Osteoblast (primary cell): Measurements from ENCODE around the gene DMGDH. TPM values are rescaled to one million over a fixed set of nuclear protein-coding genes. Genes with fewer than 3 reads are reported as not detected.

Experiments used
- DNase-seq: peaks from one replicate; pipeline ENCODE4 v3.0.0; 2011; ENCODE audit warnings: low spot score, mixed read lengths; ENCODE audit not compliant: insufficient read length; ENCODE audit errors: missing footprints
- H2AFZ ChIP-seq: 2 replicates; pipeline ENCODE4 v1.6.0; 2011; ENCODE audit warnings: mild to moderate bottlenecking, low read length
- H3K27ac ChIP-seq: 2 replicates; pipeline ENCODE4 v1.5.1; 2011; ENCODE audit warnings: mild to moderate bottlenecking, low read depth, low read length, moderate library complexity
- H3K27me3 ChIP-seq: 2 replicates; pipeline ENCODE4 v1.6.0; 2012; ENCODE audit warnings: mild to moderate bottlenecking, control low read depth, inconsistent platforms, low read length, moderate library complexity; ENCODE audit not compliant: insufficient read depth
- H3K36me3 ChIP-seq: 2 replicates; pipeline ENCODE4 v1.5.1; 2011; ENCODE audit warnings: mild to moderate bottlenecking, low read length, control low read depth, moderate library complexity; ENCODE audit not compliant: insufficient read depth
- H3K4me1 ChIP-seq: 2 replicates; pipeline ENCODE4 v1.5.1; 2011; ENCODE audit warnings: mild to moderate bottlenecking, low read length, control low read depth, moderate library complexity; ENCODE audit not compliant: insufficient read depth
- H3K4me2 ChIP-seq: 2 replicates; pipeline ENCODE4 v1.6.0; 2011; ENCODE audit warnings: mild to moderate bottlenecking, low read length; ENCODE audit not compliant: insufficient read depth
- H3K4me3 ChIP-seq: fragments of 200-600 bp; sonication (generic); 3 replicates; pipeline ENCODE4 v1.5.1; 2012; ENCODE audit warnings: mild to moderate bottlenecking, low read length, inconsistent platforms; ENCODE audit not compliant: insufficient read depth
- H3K79me2 ChIP-seq: 2 replicates; pipeline ENCODE4 v1.6.0; 2012; ENCODE audit warnings: mild to moderate bottlenecking, low read length, control low read depth, inconsistent platforms; ENCODE audit not compliant: insufficient read depth
- H3K9me3 ChIP-seq: 2 replicates; pipeline ENCODE4 v1.5.1; 2011; ENCODE audit warnings: low read depth, low read length, control low read depth
- H4K20me1 ChIP-seq: 2 replicates; pipeline ENCODE4 v1.6.0; 2012; ENCODE audit warnings: mild to moderate bottlenecking, low read length, control low read depth; ENCODE audit not compliant: insufficient read depth
- CTCF ChIP-seq: IDR thresholded peaks from 2 replicates; pipeline ENCODE4 v1.5.1; 2011; ENCODE audit warnings: mild to moderate bottlenecking, low read depth, low read length, moderate library complexity; ENCODE audit errors: extremely low read depth
- total RNA-seq: library from RNA; depleted of rRNA; stranded (reverse); fragments of >200 nt; gene quantifications from 2 replicates; pipeline ENCODE4 v1.2.3, GENCODE V29; 2012

The DMGDH gene
- total RNA-seq, 1 donor = 7.2 TPM

- Histone ChIP-seq H3K9me3 (no peaks in the 10 kb centered on the region), H4K20me1 (no peaks in the 10 kb centered on the region), H3K4me1 (peaks cover 25% of the 10 kb centered on the region), H3K4me3 (no peak overlapping the region), H3K27me3 (peaks cover 5% of the 10 kb centered on the region), H3K27ac (no peak overlapping the region), H2AFZ (peak overlapping the region; percentile 95), H3K36me3 (no peaks in the 10 kb centered on the region), H3K79me2 (no peaks in the 10 kb centered on the region), H3K4me2 (no peak overlapping the region)
- no peak for DNase-seq
- TF ChIP-seq CTCF = no peak
These were observed 47.7 kb downstream of the DMGDH start for GRCh38 chr5:79021753-79022152.

GRCh38 chr5:79020861-79021561, 48.5 kb downstream of the DMGDH start:
- Histone ChIP-seq H3K4me2 (peak overlapping the region; percentile 86), H3K79me2 (no peaks in the 10 kb centered on the region), H2AFZ (peak overlapping the region; percentile 95), H3K27ac (peak overlapping the region; percentile 82), H3K4me3 (peak overlapping the region; percentile 63), H3K9me3 (no peaks in the 10 kb centered on the region), H4K20me1 (no peaks in the 10 kb centered on the region), H3K4me1 (peaks cover 25% of the 10 kb centered on the region), H3K27me3 (no peaks in the 10 kb centered on the region), H3K36me3 (no peaks in the 10 kb centered on the region)
- no peak for DNase-seq
- TF ChIP-seq CTCF = peak; percentile 95

GRCh38 chr5:79014631-79015030, 54.8 kb downstream of the DMGDH start:
- no peak for DNase-seq
- Histone ChIP-seq H4K20me1 (no peaks in the 10 kb centered on the region), H3K4me2 (no peak overlapping the region), H3K79me2 (no peaks in the 10 kb centered on the region), H3K36me3 (no peaks in the 10 kb centered on the region), H3K4me3 (no peak overlapping the region), H2AFZ (no peak overlapping the region), H3K27ac (no peak overlapping the region), H3K27me3 (no peaks in the 10 kb centered on the region), H3K9me3 (peaks cover 2% of the 10 kb centered on the region), H3K4me1 (peaks cover 17% of the 10 kb centered on the region)
- no peak for TF ChIP-seq CTCF

- H3K4me1 ChIP-seq = peaks cover 17% of the 10 kb centered on the region
- no peak for TF ChIP-seq CTCF
- H3K9me3 ChIP-seq = peaks cover 2% of the 10 kb centered on the region
- H4K20me1 ChIP-seq = no peaks in the 10 kb centered on the region
- H3K36me3 ChIP-seq = no peaks in the 10 kb centered on the region
- H3K79me2 ChIP-seq = no peaks in the 10 kb centered on the region
- no peak overlapping the region for H2AFZ ChIP-seq
- no peaks in the 10 kb centered on the region for H3K27me3 ChIP-seq
- no peak for DNase-seq
- H3K27ac ChIP-seq = peak overlapping the region; percentile 63
- H3K4me2 ChIP-seq = no peak overlapping the region
- H3K4me3 ChIP-seq = no peak overlapping the region
These were observed 57.6 kb downstream of the DMGDH start for GRCh38 chr5:79011869-79012268.
